ENCODE measurements around the gene CHD2.
"Not testable (repeated sequence)": the region's sequence is repeated elsewhere in the genome, so short reads cannot be mapped to it uniquely, and the experiment has no call there.

DNA sequence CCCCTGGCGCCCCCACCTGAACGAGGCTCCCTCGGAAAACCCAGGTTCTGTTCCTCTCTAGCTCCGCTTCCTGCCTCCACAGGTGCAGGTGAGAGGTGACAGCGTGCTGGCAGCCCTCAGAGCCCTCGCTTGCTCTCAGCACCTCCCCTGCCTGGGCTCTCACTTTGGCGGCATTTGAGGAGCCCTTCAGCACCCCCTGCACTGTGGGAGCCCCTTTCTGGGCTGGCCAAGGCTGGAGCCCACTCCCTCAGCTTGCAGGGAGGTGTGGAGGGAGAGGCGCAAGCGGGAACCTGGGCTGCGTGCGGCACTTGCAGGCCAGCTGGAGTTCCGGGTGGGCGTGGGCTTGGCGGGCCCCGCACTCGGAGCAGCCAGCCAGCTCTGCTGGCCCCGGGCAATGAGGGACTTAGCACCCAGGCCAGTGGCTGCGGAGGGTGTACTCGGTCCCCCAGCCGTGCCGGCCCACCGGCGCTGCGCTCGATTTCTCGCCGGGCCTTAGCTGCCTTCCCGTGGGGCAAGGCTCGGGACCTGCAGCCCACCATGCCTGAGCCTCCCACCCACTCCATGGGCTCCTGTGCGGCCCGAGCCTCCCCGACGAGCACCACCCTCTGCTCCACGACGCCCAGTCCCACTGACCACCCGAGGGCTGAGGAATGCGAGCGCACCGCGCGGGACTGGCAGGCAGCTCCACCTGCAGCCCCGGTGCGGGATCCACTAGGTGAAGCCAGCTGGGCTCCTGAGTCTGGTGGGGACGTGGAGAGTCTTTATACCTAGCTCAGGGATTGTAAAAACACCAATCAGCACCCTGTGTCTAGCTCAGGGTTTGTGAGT, 131.6 kb downstream of the CHD2 start:
- TF ChIP-seq EZH2phosphoT487 (IDR thresholded peaks at IDR 0.05; ENCODE audit: borderline replicate concordance, low read length); CTCF (IDR thresholded peaks at IDR 0.05; ENCODE audit: low read depth, low read length, poor library complexity, severe bottlenecking): not testable (repeated sequence)
